ENCODE results near the gene LDHAL6B. TPM values are rescaled to one million over a fixed set of nuclear protein-coding genes. Genes with fewer than 3 reads are reported as not detected.

Gene LDHAL6B
- total RNA-seq, 2 experiments from 2014 or later: not detected

- no peak overlapping the region for H3K4me3 ChIP-seq (ENCODE audit: low read length)
- no peaks in the 10 kb centered on the region for H3K9me3 ChIP-seq (ENCODE audit: control insufficient read depth in 1 of 2, insufficient read depth in 1 of 2, low read length in 2 of 2)
- no peaks in the 10 kb centered on the region for H3K4me1 ChIP-seq (ENCODE audit: insufficient read depth, low read length)
- DNase-seq (no peak), ATAC-seq (ENCODE audit: poor library complexity) (no peak)
- ChIA-PET POLR2A (no interaction called here), CTCF (no interaction called here)
- no peaks in the 10 kb centered on the region for H3K36me3 ChIP-seq (ENCODE audit: insufficient read depth, low read length)
- Mint-ChIP-seq H3K9me3 (no peaks in the 10 kb centered on the region), H3K4me3 (no peak overlapping the region), H3K27me3 (peaks cover 14% of the 10 kb centered on the region), H3K27ac (no peak overlapping the region), H3K4me1 (ENCODE audit: low read depth) (no peaks in the 10 kb centered on the region), H3K36me3 (ENCODE audit: low read depth) (no peaks in the 10 kb centered on the region)
- TF ChIP-seq, protein P1, sequence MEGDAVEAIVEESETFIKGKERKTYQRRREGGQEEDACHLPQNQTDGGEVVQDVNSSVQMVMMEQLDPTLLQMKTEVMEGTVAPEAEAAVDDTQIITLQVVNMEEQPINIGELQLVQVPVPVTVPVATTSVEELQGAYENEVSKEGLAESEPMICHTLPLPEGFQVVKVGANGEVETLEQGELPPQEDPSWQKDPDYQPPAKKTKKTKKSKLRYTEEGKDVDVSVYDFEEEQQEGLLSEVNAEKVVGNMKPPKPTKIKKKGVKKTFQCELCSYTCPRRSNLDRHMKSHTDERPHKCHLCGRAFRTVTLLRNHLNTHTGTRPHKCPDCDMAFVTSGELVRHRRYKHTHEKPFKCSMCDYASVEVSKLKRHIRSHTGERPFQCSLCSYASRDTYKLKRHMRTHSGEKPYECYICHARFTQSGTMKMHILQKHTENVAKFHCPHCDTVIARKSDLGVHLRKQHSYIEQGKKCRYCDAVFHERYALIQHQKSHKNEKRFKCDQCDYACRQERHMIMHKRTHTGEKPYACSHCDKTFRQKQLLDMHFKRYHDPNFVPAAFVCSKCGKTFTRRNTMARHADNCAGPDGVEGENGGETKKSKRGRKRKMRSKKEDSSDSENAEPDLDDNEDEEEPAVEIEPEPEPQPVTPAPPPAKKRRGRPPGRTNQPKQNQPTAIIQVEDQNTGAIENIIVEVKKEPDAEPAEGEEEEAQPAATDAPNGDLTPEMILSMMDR (IDR thresholded peaks at IDR 0.05): no peak
- H3K27me3 ChIP-seq (ENCODE audit: control insufficient read depth in 1 of 2, insufficient read depth in 2 of 2, low read length in 2 of 2): no peaks in the 10 kb centered on the region
- H3K27ac ChIP-seq (ENCODE audit: low read depth in 1 of 2, low read length in 2 of 2): no peak overlapping the region
- intact Hi-C loops (cut with DNase I, micrococcal nuclease): no loop called here
Measured at GRCh38 chr15:59218710-59219109, 12.1 kb downstream of the LDHAL6B start.

GRCh38 chr15:59221511-59222505, 15.2 kb downstream of the LDHAL6B start:
- intact Hi-C loops (cut with DNase I, micrococcal nuclease): no loop called here
- Mint-ChIP-seq H3K9me3 (no peaks in the 10 kb centered on the region), H3K4me1 (ENCODE audit: low read depth) (no peaks in the 10 kb centered on the region), H3K4me3 (no peak overlapping the region), H3K27me3 (peaks cover 11% of the 10 kb centered on the region), H3K27ac (no peak overlapping the region), H3K36me3 (ENCODE audit: low read depth) (no peaks in the 10 kb centered on the region)
- TF ChIP-seq, protein P1 (IDR thresholded peaks at IDR 0.05): no peak
- no peak for ATAC-seq (ENCODE audit: poor library complexity)
- Histone ChIP-seq H3K27me3 (ENCODE audit: control insufficient read depth in 1 of 2, insufficient read depth in 2 of 2, low read length in 2 of 2) (peaks cover 0 to 3% of the 10 kb centered on the region in 2 experiments), H3K9me3 (ENCODE audit: control insufficient read depth in 1 of 2, insufficient read depth in 1 of 2, low read length in 2 of 2) (peaks cover 0 to 1% of the 10 kb centered on the region in 2 experiments), H3K27ac (ENCODE audit: low read depth in 1 of 2, low read length in 2 of 2) (no peak overlapping the region), H3K4me1 (ENCODE audit: insufficient read depth, low read length) (no peaks in the 10 kb centered on the region), H3K36me3 (ENCODE audit: insufficient read depth, low read length) (no peaks in the 10 kb centered on the region), H3K4me3 (ENCODE audit: low read length) (no peak overlapping the region)
- ChIA-PET POLR2A (no interaction called here), CTCF (no interaction called here)
- DNase-seq: no peak

- DNase-seq (no peak), ATAC-seq (ENCODE audit: poor library complexity) (no peak)
- Mint-ChIP-seq H3K36me3 (ENCODE audit: low read depth) (no peaks in the 10 kb centered on the region), H3K27ac (no peak overlapping the region), H3K4me1 (ENCODE audit: low read depth) (no peaks in the 10 kb centered on the region), H3K9me3 (no peaks in the 10 kb centered on the region), H3K27me3 (peaks cover 12% of the 10 kb centered on the region), H3K4me3 (no peak overlapping the region)
- POLR2A ChIA-PET: no interaction called here
- CTCF ChIA-PET: no interaction called here
- Histone ChIP-seq H3K36me3 (ENCODE audit: insufficient read depth, low read length) (no peaks in the 10 kb centered on the region), H3K27ac (ENCODE audit: low read depth in 1 of 2, low read length in 2 of 2) (no peak overlapping the region), H3K4me3 (ENCODE audit: low read length) (no peak overlapping the region), H3K9me3 (ENCODE audit: control insufficient read depth in 1 of 2, insufficient read depth in 1 of 2, low read length in 2 of 2) (peaks cover 0 to 3% of the 10 kb centered on the region in 2 experiments), H3K27me3 (ENCODE audit: control insufficient read depth in 1 of 2, insufficient read depth in 2 of 2, low read length in 2 of 2) (peaks cover 0 to 3% of the 10 kb centered on the region in 2 experiments), H3K4me1 (ENCODE audit: insufficient read depth, low read length) (no peaks in the 10 kb centered on the region)
- TF ChIP-seq, protein P1 (IDR thresholded peaks at IDR 0.05): no peak
- intact Hi-C loops (cut with DNase I, micrococcal nuclease): no loop called here
Measured at GRCh38 chr15:59222906-59223550, 16.4 kb downstream of the LDHAL6B start.
